Measurements from ENCODE around the gene GNAS-AS1.

The GNAS-AS1 gene

GRCh38 chr20:58774667-58775263 lies 75.9 kb downstream of the GNAS-AS1 start:
- no peak for DNase-seq

GRCh38 chr20:58774214-58774613 lies 76.5 kb downstream of the GNAS-AS1 start:
- no peak for DNase-seq

GRCh38 chr20:58772786-58773185 lies 77.9 kb downstream of the GNAS-AS1 start:
- no peak for DNase-seq
